CD14-positive monocyte (primary cell): ENCODE results near the gene CTXN1. TPM values are rescaled to one million over a fixed set of nuclear protein-coding genes. Genes with fewer than 3 reads are reported as not detected.

Source experiments
- DNase-seq, 3 donors: peaks; one replicate each; pipeline ENCODE4 v3.0.0-alpha.2; 2011 to 2022
- H2AFZ ChIP-seq: 2 replicates; pipeline ENCODE4 v1.6.0; 2012; ENCODE audit warnings: mild to moderate bottlenecking, low read depth, low read length, inconsistent platforms; ENCODE audit not compliant: insufficient read depth, poor library complexity, severe bottlenecking
- H3K27ac ChIP-seq, 2 donors: 1 replicate in 1 of 2; 2 replicates in 1 of 2; pipeline ENCODE4 v1.5.1; 2012 to 2013; ENCODE audit warnings: low read length in 2 of 2, control low read depth in 1 of 2, inconsistent platforms in 1 of 2, low read depth in 1 of 2, mild to moderate bottlenecking in 1 of 2
- H3K27me3 ChIP-seq, 2 donors: one replicate each; pipeline versions ENCODE4 v1.6.0 to v1.6.1; 2011 to 2013; ENCODE audit warnings: low read length in 2 of 2; ENCODE audit not compliant: control insufficient read depth in 2 of 2, insufficient read depth in 2 of 2
- H3K36me3 ChIP-seq, 2 donors: replicated peaks in 1 of 2; 1 replicate in 1 of 2; 2 replicates in 1 of 2; pipeline versions ENCODE4 v1.5.1 to v1.6.1; 2012 to 2013; ENCODE audit warnings: low read length in 2 of 2, control low read depth in 1 of 2, inconsistent platforms in 1 of 2, mild to moderate bottlenecking in 1 of 2; ENCODE audit not compliant: insufficient read depth in 2 of 2, control insufficient read depth in 1 of 2
- H3K4me1 ChIP-seq, 2 donors: 1 replicate in 1 of 2; 2 replicates in 1 of 2; pipeline versions ENCODE4 v1.5.1 to v1.6.1; 2012 to 2013; ENCODE audit warnings: low read length in 2 of 2, control low read depth in 1 of 2, inconsistent platforms in 1 of 2, mild to moderate bottlenecking in 1 of 2, moderate library complexity in 1 of 2; ENCODE audit not compliant: insufficient read depth in 2 of 2, control insufficient read depth in 1 of 2
- H3K4me2 ChIP-seq: replicated peaks from 2 replicates; pipeline ENCODE3; 2012; ENCODE audit warnings: low read length, moderate library complexity, mild to moderate bottlenecking; ENCODE audit not compliant: poor library complexity, severe bottlenecking; ENCODE audit errors: extremely low read depth
- H3K4me3 ChIP-seq, 3 experiments: fragments of 200-600 bp in 1 of 3; sonication (generic) in 1 of 3; replicated peaks in 1 of 3; 1 replicate in 2 of 3; 2 replicates in 1 of 3; pipeline ENCODE4 v1.5.1; 2011 to 2013; ENCODE audit warnings: low read length in 3 of 3, mild to moderate bottlenecking in 3 of 3, control low read depth in 2 of 3, low read depth in 2 of 3, inconsistent platforms in 1 of 3, moderate library complexity in 1 of 3
- H3K79me2 ChIP-seq: 2 replicates; pipeline ENCODE4 v1.6.0; 2012; ENCODE audit warnings: mild to moderate bottlenecking, control low read depth, inconsistent platforms, low read length, moderate library complexity; ENCODE audit not compliant: insufficient read depth
- H3K9ac ChIP-seq: 2 replicates; pipeline ENCODE4 v1.6.0; 2017; ENCODE audit warnings: low read length, mild to moderate bottlenecking; ENCODE audit not compliant: insufficient read depth, poor library complexity, severe bottlenecking
- H3K9me3 ChIP-seq, 2 donors: replicated peaks in 1 of 2; 1 replicate in 1 of 2; 2 replicates in 1 of 2; pipeline versions ENCODE4 v1.5.1 to v1.6.1; 2012 to 2013; ENCODE audit warnings: low read length in 2 of 2, control low read depth in 1 of 2; ENCODE audit not compliant: control insufficient read depth in 1 of 2, insufficient read depth in 1 of 2
- H4K20me1 ChIP-seq: 2 replicates; pipeline ENCODE4 v1.6.0; 2012; ENCODE audit warnings: mild to moderate bottlenecking, low read length, control low read depth, moderate library complexity; ENCODE audit not compliant: insufficient read depth
- H3K27ac Mint-ChIP-seq, 7 donors: one replicate each; pipeline ENCODE4 v1.8.0; 2020; ENCODE audit warnings: mild to moderate bottlenecking in 7 of 7, mixed read lengths in 7 of 7, moderate library complexity in 6 of 7, inconsistent platforms in 2 of 7
- H3K27me3 Mint-ChIP-seq, 3 donors: one replicate each; pipeline ENCODE4 v1.8.0; 2021 to 2022; ENCODE audit warnings: low read depth in 3 of 3, mild to moderate bottlenecking in 3 of 3, mixed read lengths in 3 of 3, moderate library complexity in 3 of 3, inconsistent platforms in 1 of 3
- H3K36me3 Mint-ChIP-seq, 2 donors: one replicate each; pipeline ENCODE4 v1.8.0; 2020; ENCODE audit warnings: mixed read lengths in 2 of 2, inconsistent platforms in 1 of 2, mild to moderate bottlenecking in 1 of 2
- H3K4me1 Mint-ChIP-seq: one replicate; pipeline ENCODE4 v1.8.0; 2020; ENCODE audit warnings: mild to moderate bottlenecking, mixed read lengths
- H3K4me3 Mint-ChIP-seq, 2 donors: one replicate each; pipeline ENCODE4 v1.8.0; 2020; ENCODE audit warnings: mild to moderate bottlenecking in 2 of 2, mixed read lengths in 2 of 2, moderate library complexity in 1 of 2
- H3K9me3 Mint-ChIP-seq, 7 donors: one replicate each; pipeline ENCODE4 v1.8.0; 2020 to 2022; ENCODE audit warnings: mixed read lengths in 7 of 7, mild to moderate bottlenecking in 6 of 7, moderate library complexity in 6 of 7, inconsistent platforms in 2 of 7
- CTCF ChIP-seq: fragments of 200-600 bp; IDR thresholded peaks from one replicate; pipeline ENCODE4 v1.8.0; 2022; ENCODE audit warnings: antibody characterized with exemption, mild to moderate bottlenecking
- WGBS: methylation state at CpG from one replicate; pipeline ENCODE4 v1.1.5; 2013; ENCODE audit warnings: missing lambda C conversion rate; ENCODE audit not compliant: insufficient coverage; 5-methylcytosine and 5-hydroxymethylcytosine counted together
- intact Hi-C, 2 donors: fragments of 100-400 bp; cut with micrococcal nuclease; formaldehyde crosslinking; loops; one replicate each; pipeline versions ENCODE4 v1.15.0 to v1.15.1; 2023
- polyA plus RNA-seq, 3 donors: library from polyadenylated mRNA; depleted of rRNA in 1 of 3; unstranded in 2 of 3; stranded (reverse) in 1 of 3; fragments of 300-500 nt in 2 of 3; fragments of >200 nt in 1 of 3; fragmentation: Illumina TruSeq in 2 of 3; gene quantifications; 1 replicate in 2 of 3; 2 replicates in 1 of 3; pipeline ENCODE4 v1.2.3, GENCODE V29; 2012 to 2021

Gene CTXN1
- polyA plus RNA-seq, 3 donors, result not detected

DNA sequence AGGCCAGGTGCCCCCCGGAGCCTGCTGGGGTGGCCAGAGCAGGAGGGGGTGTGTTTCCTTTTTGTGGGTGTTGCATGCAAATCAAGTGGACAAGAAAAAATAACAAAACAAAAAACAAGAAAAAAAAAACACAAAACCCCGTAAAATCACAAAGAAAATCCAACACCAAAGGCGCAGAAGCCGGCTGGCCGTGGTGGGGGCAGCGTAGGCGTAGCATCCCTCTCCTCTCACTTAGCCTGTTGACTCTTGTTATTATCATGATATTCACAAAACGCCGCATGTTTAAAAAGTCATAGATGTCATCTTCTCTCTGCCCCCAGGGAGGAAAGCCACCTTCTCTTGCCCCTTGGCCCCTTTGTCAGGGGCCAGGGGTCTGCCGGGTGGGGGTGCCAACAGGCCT lies 12.3 kb downstream of the CTXN1 start:
- Mint-ChIP-seq H3K27me3 (peaks cover 36 to 51% (median 42%) of the 10 kb centered on the region in 3 donors), H3K27ac (no peak overlapping the region), H3K9me3 (peaks cover 0 to 22% (median 14%) of the 10 kb centered on the region in 7 donors), H3K36me3 (peaks cover 24 to 39% of the 10 kb centered on the region in 2 donors), H3K4me1 (peaks cover 25% of the 10 kb centered on the region), H3K4me3 (no peak overlapping the region)
- H3K4me2 ChIP-seq, result no peak overlapping the region
- H3K9ac ChIP-seq, result no peak overlapping the region
- H3K9me3 ChIP-seq, result peaks cover 0 to 15% of the 10 kb centered on the region in 2 donors
- WGBS, result 93% methylated on average over 6 of the region's 10 CpGs
- TF ChIP-seq CTCF, result no peak
- peaks cover 36 to 40% of the 10 kb centered on the region in 2 donors for H3K36me3 ChIP-seq
- intact Hi-C loops, result no loop called here
- no peak overlapping the region for H2AFZ ChIP-seq
- no peak for DNase-seq
- no peak overlapping the region for H3K4me3 ChIP-seq
- H3K79me2 ChIP-seq, result no peaks in the 10 kb centered on the region
- H3K27me3 ChIP-seq, result peaks cover 22 to 36% of the 10 kb centered on the region in 2 donors
- H3K4me1 ChIP-seq, result peaks cover 15 to 34% of the 10 kb centered on the region in 2 donors
- H4K20me1 ChIP-seq, result peaks cover 50% of the 10 kb centered on the region
- H3K27ac ChIP-seq, result no peak overlapping the region

DNA sequence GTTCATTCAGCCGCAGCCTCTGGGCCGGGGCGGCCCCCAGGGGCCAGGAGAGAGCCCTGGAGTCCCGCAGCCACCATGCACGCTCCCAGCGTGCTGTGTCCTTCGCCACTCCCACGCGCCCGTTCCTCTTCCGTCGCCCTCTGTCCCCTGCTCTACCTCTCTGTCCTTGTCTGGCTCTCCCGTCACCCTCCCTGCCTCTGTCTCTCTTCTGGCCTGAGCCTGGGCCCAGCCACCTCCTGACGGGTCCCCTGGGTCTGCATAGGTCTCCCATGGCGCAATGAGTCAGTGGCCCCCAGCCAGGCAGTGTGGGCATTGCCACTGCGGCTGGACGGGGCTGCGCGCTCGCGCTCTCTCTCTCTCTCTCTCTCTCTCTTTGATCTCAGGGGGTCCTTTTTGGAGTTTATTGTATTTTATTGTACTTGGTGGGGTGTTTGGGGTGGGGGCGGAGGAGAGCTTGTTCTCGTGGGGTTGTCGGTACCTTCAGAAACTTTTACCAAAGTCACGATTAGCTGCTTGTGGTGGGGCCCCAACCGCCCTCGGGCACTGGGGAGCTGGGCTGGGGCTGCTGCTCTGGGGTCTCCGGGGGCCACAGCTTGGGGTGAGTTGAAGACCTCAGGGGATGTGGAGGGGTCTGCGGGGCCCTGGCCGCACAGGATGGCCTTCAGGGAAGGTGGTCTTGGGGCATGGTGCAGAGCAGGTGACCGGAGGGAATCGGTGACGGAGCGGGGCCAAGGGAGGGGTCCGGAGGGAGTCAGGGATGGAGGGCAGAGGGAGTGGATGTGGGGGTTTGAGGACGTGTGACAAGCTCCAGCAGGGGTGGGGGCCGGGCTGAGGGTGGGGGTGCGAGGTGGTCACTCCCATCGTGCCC lies 13.0 kb downstream of the CTXN1 start:
- Mint-ChIP-seq H3K27me3 (peaks cover 29 to 43% (median 34%) of the 10 kb centered on the region in 3 donors), H3K9me3 (peaks cover 0 to 15% (median 7%) of the 10 kb centered on the region in 7 donors), H3K36me3 (peaks cover 24 to 39% of the 10 kb centered on the region in 2 donors), H3K27ac (peak overlapping the region in 2 of 7 donors; percentile 3 to 37), H3K4me3 (no peak overlapping the region), H3K4me1 (peaks cover 19% of the 10 kb centered on the region)
- H2AFZ ChIP-seq, result no peak overlapping the region
- H3K27me3 ChIP-seq, result peaks cover 17 to 30% of the 10 kb centered on the region in 2 donors
- TF ChIP-seq CTCF, result no peak
- intact Hi-C loops, result no loop called here
- H3K4me2 ChIP-seq, result no peak overlapping the region
- H3K79me2 ChIP-seq, result no peaks in the 10 kb centered on the region
- H3K9ac ChIP-seq, result no peak overlapping the region
- H3K27ac ChIP-seq, result no peak overlapping the region
- peaks cover 57% of the 10 kb centered on the region for H4K20me1 ChIP-seq
- 96% methylated on average over 16 of the region's 39 CpGs for WGBS
- no peak overlapping the region for H3K4me3 ChIP-seq
- peaks cover 15 to 26% of the 10 kb centered on the region in 2 donors for H3K4me1 ChIP-seq
- DNase-seq, result no peak
- peaks cover 0 to 11% of the 10 kb centered on the region in 2 donors for H3K9me3 ChIP-seq
- H3K36me3 ChIP-seq, result peaks cover 36 to 43% of the 10 kb centered on the region in 2 donors
